Upper lobe of left lung (tissue), 6 donors: ENCODE measurements around the gene CCDC185. TPM values are rescaled to one million over a fixed set of nuclear protein-coding genes. Genes with fewer than 3 reads are reported as not detected.

ENCODE experiments used
- ATAC-seq, 2 donors: fragments of 200-7000 bp; cut with Tn5 transposase; one replicate each; pipeline ENCODE4 v1.9.1; 2022; ENCODE audit warnings: mild to moderate bottlenecking in 2 of 2, moderate library complexity in 2 of 2; ENCODE audit not compliant: low FRiP score in 2 of 2
- DNase-seq, 2 donors: peaks; one replicate each; pipeline ENCODE4 v3.0.0-alpha.2; 2019 to 2020
- H3K27ac ChIP-seq, 4 donors: fragments of 200-600 bp; sonication (generic); one replicate each; pipeline ENCODE4 v1.5.1; 2016 to 2019
- H3K27me3 ChIP-seq, 4 donors: fragments of 200-600 bp; sonication (generic); one replicate each; pipeline ENCODE4 v1.5.1; 2017 to 2019
- H3K36me3 ChIP-seq, 4 donors: fragments of 200-600 bp; sonication (generic); one replicate each; pipeline ENCODE4 v1.5.1; 2016 to 2019
- H3K4me1 ChIP-seq, 4 donors: fragments of 200-600 bp; sonication (generic); one replicate each; pipeline ENCODE4 v1.5.1; 2018 to 2019
- H3K4me3 ChIP-seq, 4 donors: fragments of 200-600 bp; sonication (generic); one replicate each; pipeline ENCODE4 v1.5.1; 2017 to 2019; ENCODE audit warnings: mild to moderate bottlenecking in 2 of 4, moderate library complexity in 1 of 4
- H3K9me3 ChIP-seq, 4 donors: fragments of 200-600 bp; sonication (generic); one replicate each; pipeline ENCODE4 v1.5.1; 2018 to 2019
- EP300 ChIP-seq, 4 donors: sonication (generic); formaldehyde crosslinking; IDR thresholded peaks; one replicate each; pipeline ENCODE4 v1.5.1; 2017; ENCODE audit warnings: antibody characterized with exemption in 4 of 4, control low read depth in 2 of 4
- POLR2A ChIP-seq, 4 donors: fragments of 450-650 bp; IDR thresholded peaks; one replicate each; pipeline ENCODE4 v1.5.1; 2016 to 2017; ENCODE audit warnings: antibody characterized with exemption in 4 of 4, mild to moderate bottlenecking in 2 of 4
- POLR2AphosphoS5 ChIP-seq, 2 donors: sonication (generic); formaldehyde crosslinking; IDR thresholded peaks; one replicate each; pipeline ENCODE4 v1.5.1; 2017; ENCODE audit warnings: antibody characterized with exemption in 2 of 2
- WGBS, 2 donors: methylation state at CpG; one replicate each; pipeline ENCODE4 v1.1.5; 2017 to 2018; 5-methylcytosine and 5-hydroxymethylcytosine counted together
- total RNA-seq, 6 donors: library from RNA; depleted of rRNA in 4 of 6; stranded (reverse); fragments of >200 nt in 4 of 6; gene quantifications; one replicate each; pipeline versions ENCODE4 v1.1.0 to v1.2.1, GENCODE V29; 2016 to 2021
- TF ChIP-seq, protein P1 (sequence below), 6 experiments: fragments of 450-650 bp in 4 of 6; fragments of 200-600 bp in 2 of 6; sonication (generic) in 2 of 6; IDR thresholded peaks; one replicate each; pipeline ENCODE4 v1.5.1; 2016 to 2019; ENCODE audit warnings: antibody characterized with exemption in 6 of 6
- donor health status: DM: no; HTN: no; CAD: no; lungs with moderate emphysema.
- donor health status: DM: no; HTN: yes; CAD: no; lungs with severe emphysema.

Gene CCDC185
- total RNA-seq, 6 donors from 2014 or later: not detected

DNA sequence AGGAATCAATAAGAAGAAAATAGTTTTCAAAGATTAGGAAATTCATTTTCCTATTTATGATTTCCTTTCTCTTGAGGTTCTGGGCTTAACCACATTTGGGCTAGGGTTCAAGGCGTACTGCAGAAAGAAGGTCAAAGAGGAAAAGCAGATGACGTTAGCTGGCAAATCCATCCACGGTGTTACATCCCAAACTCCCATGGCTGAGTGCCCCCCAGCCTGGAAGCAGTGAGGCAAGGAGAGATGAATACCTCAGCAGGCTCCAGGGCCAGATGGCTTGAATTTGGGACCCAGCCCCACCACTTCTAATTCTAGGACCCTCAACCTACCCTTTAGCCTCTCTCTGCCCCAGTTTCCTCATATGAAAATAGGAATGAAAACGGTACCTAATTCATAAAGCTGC lies 46.9 kb upstream of the CCDC185 start:
- Histone ChIP-seq H3K4me3 (no peak overlapping the region), H3K4me1 (no peaks in the 10 kb centered on the region), H3K27ac (no peak overlapping the region), H3K27me3 (no peaks in the 10 kb centered on the region), H3K36me3 (no peaks in the 10 kb centered on the region), H3K9me3 (no peaks in the 10 kb centered on the region)
- TF ChIP-seq POLR2A (IDR thresholded peaks at IDR 0.05): no peak
- no peak for TF ChIP-seq POLR2AphosphoS5 (IDR thresholded peaks at IDR 0.05)
- ATAC-seq: no peak
- DNase-seq: no peak
- WGBS, 2 donors: 89 to 91% methylated on average over 4 of the region's 4 CpGs

DNA sequence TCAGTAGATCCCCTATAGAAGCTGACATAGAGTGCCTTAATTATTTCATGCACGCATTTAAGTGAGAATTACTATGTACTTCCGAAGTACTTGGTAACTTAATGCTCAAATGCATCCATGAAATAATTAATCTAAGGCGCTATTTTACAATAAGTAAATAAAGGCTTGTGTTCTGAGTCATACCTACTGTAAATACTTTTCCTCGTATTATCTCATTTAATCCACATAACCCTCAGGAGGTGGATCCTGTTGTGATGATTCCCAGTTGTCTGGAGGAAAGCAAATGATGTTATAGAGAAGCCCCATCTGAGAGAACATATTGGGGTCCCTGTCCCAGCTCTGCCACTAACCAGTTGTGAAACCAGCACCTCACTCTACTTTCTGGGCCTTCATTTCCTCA lies 45.6 kb upstream of the CCDC185 start:
- H3K27me3 ChIP-seq: no peaks in the 10 kb centered on the region
- no peaks in the 10 kb centered on the region for H3K36me3 ChIP-seq
- no peak overlapping the region for H3K4me3 ChIP-seq
- no peaks in the 10 kb centered on the region for H3K9me3 ChIP-seq
- no peak overlapping the region for H3K27ac ChIP-seq
- DNase-seq: no peak
- no peaks in the 10 kb centered on the region for H3K4me1 ChIP-seq
- ATAC-seq: no peak
- TF ChIP-seq POLR2AphosphoS5 (IDR thresholded peaks at IDR 0.05) (no peak), POLR2A (IDR thresholded peaks at IDR 0.05) (no peak), EP300 (IDR thresholded peaks at IDR 0.05) (no peak)
- TF ChIP-seq, protein P1, sequence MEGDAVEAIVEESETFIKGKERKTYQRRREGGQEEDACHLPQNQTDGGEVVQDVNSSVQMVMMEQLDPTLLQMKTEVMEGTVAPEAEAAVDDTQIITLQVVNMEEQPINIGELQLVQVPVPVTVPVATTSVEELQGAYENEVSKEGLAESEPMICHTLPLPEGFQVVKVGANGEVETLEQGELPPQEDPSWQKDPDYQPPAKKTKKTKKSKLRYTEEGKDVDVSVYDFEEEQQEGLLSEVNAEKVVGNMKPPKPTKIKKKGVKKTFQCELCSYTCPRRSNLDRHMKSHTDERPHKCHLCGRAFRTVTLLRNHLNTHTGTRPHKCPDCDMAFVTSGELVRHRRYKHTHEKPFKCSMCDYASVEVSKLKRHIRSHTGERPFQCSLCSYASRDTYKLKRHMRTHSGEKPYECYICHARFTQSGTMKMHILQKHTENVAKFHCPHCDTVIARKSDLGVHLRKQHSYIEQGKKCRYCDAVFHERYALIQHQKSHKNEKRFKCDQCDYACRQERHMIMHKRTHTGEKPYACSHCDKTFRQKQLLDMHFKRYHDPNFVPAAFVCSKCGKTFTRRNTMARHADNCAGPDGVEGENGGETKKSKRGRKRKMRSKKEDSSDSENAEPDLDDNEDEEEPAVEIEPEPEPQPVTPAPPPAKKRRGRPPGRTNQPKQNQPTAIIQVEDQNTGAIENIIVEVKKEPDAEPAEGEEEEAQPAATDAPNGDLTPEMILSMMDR (IDR thresholded peaks at IDR 0.05): no peak
- WGBS, 2 donors: 83 to 94% methylated on average over 4 of the region's 4 CpGs

DNA sequence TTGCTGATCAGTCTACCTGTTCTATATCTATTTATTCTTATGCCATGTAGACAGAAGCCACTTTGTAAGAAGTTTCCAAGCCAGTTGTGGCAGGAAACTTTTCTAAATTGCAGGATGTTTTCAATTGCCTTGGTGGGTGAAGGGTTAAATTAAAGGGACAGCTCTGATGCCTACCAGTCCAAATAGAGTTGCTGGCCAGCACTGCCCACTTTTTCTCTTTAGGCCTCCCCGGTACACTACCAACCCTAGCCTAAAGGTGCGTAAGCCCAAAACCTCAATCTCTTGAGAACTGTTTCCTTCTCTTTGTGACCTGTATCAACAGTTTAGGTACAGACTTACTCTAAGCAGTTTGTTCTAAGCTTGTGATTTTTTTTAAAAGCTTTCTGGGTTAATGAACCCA lies 44.8 kb upstream of the CCDC185 start:
- H3K27ac ChIP-seq: no peak overlapping the region
- no peaks in the 10 kb centered on the region for H3K27me3 ChIP-seq
- H3K4me1 ChIP-seq: no peaks in the 10 kb centered on the region
- ATAC-seq: no peak
- no peaks in the 10 kb centered on the region for H3K36me3 ChIP-seq
- no peaks in the 10 kb centered on the region for H3K9me3 ChIP-seq
- TF ChIP-seq, protein P1 (IDR thresholded peaks at IDR 0.05): no peak
- no peak for TF ChIP-seq POLR2A (IDR thresholded peaks at IDR 0.05)
- no peak for TF ChIP-seq POLR2AphosphoS5 (IDR thresholded peaks at IDR 0.05)
- TF ChIP-seq EP300 (IDR thresholded peaks at IDR 0.05): no peak
- no peak overlapping the region for H3K4me3 ChIP-seq
- WGBS, 2 donors: 68 to 76% methylated on average over 2 of the region's 2 CpGs
- DNase-seq: no peak

DNA sequence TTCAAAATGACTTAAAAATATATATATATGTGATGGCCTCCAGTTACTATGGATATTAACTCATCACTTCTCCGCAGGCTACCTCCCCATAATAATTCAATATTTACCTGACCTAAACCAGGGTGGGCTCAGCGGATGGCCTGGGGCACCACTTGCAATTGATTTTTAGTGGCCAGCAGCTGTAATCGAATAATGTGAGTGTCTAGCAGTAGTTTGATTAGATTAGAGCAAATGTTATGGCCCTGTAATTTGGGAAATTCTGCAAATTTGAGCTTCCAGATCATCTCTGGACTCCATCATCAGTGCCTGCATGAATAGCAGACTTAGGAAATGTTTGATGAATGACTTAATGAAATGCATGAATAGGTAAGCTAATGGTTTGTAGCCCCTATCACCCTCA lies 44.0 kb upstream of the CCDC185 start:
- H3K27ac ChIP-seq: no peak overlapping the region
- no peaks in the 10 kb centered on the region for H3K36me3 ChIP-seq
- H3K4me3 ChIP-seq: no peak overlapping the region
- no peaks in the 10 kb centered on the region for H3K9me3 ChIP-seq
- TF ChIP-seq POLR2AphosphoS5 (IDR thresholded peaks at IDR 0.05) (no peak), EP300 (IDR thresholded peaks at IDR 0.05) (no peak)
- no peaks in the 10 kb centered on the region for H3K27me3 ChIP-seq
- H3K4me1 ChIP-seq: no peaks in the 10 kb centered on the region
- no peak for ATAC-seq
- no peak for DNase-seq
- WGBS, 2 donors: 92 to 95% methylated on average over 3 of the region's 3 CpGs

DNA sequence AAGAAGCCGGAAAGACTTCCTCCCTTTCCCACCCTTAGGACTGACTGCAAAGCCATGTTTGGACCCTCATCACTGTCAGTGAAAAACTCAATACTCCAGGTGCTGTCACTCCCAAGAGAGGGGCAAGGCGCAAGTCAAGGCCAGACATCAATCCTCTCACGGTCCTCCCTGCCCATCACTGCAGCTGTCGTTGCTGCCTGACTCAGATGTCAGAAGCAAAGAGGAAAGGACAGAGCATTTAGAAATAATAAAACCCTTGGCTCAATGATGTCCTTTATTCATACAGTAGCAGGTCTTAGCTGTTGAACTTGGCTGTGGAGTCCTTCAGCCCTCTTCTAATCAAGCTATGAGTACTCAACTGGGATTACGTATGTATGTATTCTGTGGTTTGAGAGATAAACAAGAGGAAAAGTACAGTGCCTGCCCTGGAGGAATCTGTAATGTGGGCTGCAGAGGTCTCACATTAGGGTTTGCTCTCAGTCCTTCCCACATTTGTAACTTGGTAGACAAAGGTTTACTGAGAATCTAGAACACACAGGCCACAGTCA lies 42.8 kb upstream of the CCDC185 start:
- DNase-seq (no peak), ATAC-seq (no peak)
- WGBS, 2 donors: 67 to 75% methylated on average over 5 of the region's 5 CpGs

DNA sequence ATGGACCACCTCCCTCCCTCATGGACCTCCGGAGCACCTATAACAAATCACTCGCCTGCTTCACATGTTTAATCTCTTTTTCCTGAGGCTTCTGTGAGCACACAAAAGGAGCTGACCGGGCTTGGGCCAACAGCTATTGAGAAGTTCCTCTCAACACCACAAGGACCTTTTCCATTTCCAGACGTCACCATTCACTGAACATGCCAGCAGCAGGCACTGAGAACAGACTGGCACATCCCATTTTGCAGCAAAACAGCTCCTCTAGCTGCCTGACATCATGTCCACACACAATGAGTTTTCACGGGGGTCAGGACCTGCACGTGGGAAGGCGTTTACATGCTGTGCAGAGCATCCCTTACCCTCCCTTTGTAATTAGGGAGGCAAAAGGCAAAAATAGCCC lies 40.3 kb upstream of the CCDC185 start:
- no peak for DNase-seq
- no peaks in the 10 kb centered on the region for H3K36me3 ChIP-seq
- H3K4me3 ChIP-seq: no peak overlapping the region
- no peaks in the 10 kb centered on the region for H3K9me3 ChIP-seq
- H3K4me1 ChIP-seq: no peaks in the 10 kb centered on the region
- no peak for TF ChIP-seq POLR2A (IDR thresholded peaks at IDR 0.05)
- ATAC-seq: no peak
- H3K27me3 ChIP-seq: no peaks in the 10 kb centered on the region
- WGBS, 2 donors: 55 to 66% methylated on average over 7 of the region's 7 CpGs
- H3K27ac ChIP-seq: no peak overlapping the region

More for the DNA sequence above, 42.8 kb upstream of the CCDC185 start:
- H3K9me3 ChIP-seq: no peaks in the 10 kb centered on the region
- TF ChIP-seq POLR2A (IDR thresholded peaks at IDR 0.05) (no peak), EP300 (IDR thresholded peaks at IDR 0.05) (no peak)
- no peaks in the 10 kb centered on the region for H3K4me1 ChIP-seq
- no peak overlapping the region for H3K27ac ChIP-seq
- no peak overlapping the region for H3K4me3 ChIP-seq
- no peaks in the 10 kb centered on the region for H3K36me3 ChIP-seq
- no peaks in the 10 kb centered on the region for H3K27me3 ChIP-seq

DNA sequence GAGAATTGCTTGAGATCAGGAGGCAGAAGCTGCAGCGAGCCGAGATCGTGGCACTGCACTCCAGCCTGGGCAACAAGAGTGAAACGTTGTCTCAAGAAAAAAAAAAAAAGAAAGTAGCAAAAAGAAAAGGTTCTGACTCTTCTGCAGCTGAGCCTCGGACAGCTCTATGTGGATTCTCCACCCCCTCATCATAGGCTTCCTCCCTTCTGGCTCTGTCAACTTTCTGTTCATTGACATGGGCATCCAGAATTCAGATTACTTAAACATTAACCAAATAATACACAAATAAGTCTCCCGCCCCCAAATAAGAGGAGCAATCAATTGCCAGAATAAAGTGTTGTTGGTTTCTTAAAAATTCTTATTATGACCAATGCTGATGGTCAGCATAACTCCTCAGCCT lies 39.3 kb upstream of the CCDC185 start:
- Histone ChIP-seq H3K36me3 (no peaks in the 10 kb centered on the region), H3K4me1 (no peaks in the 10 kb centered on the region), H3K4me3 (no peak overlapping the region), H3K27me3 (no peaks in the 10 kb centered on the region), H3K27ac (no peak overlapping the region), H3K9me3 (no peaks in the 10 kb centered on the region)
- DNase-seq: no peak
- no peak for ATAC-seq
- WGBS, 2 donors: 68 to 79% methylated on average over 6 of the region's 6 CpGs
- TF ChIP-seq POLR2AphosphoS5 (IDR thresholded peaks at IDR 0.05) (no peak), POLR2A (IDR thresholded peaks at IDR 0.05) (no peak), EP300 (IDR thresholded peaks at IDR 0.05) (no peak)
- TF ChIP-seq, protein P1 (IDR thresholded peaks at IDR 0.05): no peak
